OCI-LY3 (cell line): Measurements from ENCODE around the gene CITED2.

Experiments
- H2AFZ ChIP-seq: fragments of 200-600, 300-600 bp; shearing (Covaris generic); 2 replicates; pipeline ENCODE4 v1.6.0; 2014; ENCODE audit warnings: antibody characterized with exemption, low read depth, low read length
- H3K27ac ChIP-seq: fragments of 200-600, 300-600 bp; sonication (generic); 2 replicates; pipeline ENCODE4 v1.5.1; 2014; ENCODE audit warnings: mild to moderate bottlenecking, low read length, moderate library complexity, mixed read lengths
- H3K27me3 ChIP-seq: fragments of 200-600, 300-600 bp; sonication (generic); 2 replicates; pipeline ENCODE4 v1.6.1; 2014; ENCODE audit warnings: low read depth, low read length, mixed read lengths
- H3K36me3 ChIP-seq: fragments of 200-600, 300-600 bp; sonication (generic); replicated peaks from 2 replicates; pipeline ENCODE3; 2014; ENCODE audit warnings: low read depth, low read length, mixed read lengths
- H3K4me1 ChIP-seq: fragments of 300-600, 200-600 bp; sonication (generic); 2 replicates; pipeline ENCODE4 v1.6.1; 2014; ENCODE audit warnings: low read length, mixed read lengths
- H3K4me2 ChIP-seq: fragments of 200-600, 300-600 bp; sonication (generic); 2 replicates; pipeline ENCODE4 v1.6.1; 2014; ENCODE audit warnings: low read length, mixed read lengths
- H3K4me3 ChIP-seq: fragments of 300-600, 200-600 bp; sonication (generic); 2 replicates; pipeline ENCODE4 v1.5.1; 2014; ENCODE audit warnings: antibody characterized with exemption, mild to moderate bottlenecking, low read length, moderate library complexity
- H3K79me2 ChIP-seq: fragments of 300-600, 200-600 bp; shearing (Covaris generic); 2 replicates; pipeline ENCODE4 v1.6.1; 2014; ENCODE audit warnings: mild to moderate bottlenecking, low read length, mixed read lengths
- H3K9ac ChIP-seq: fragments of 300-600, 200-600 bp; shearing (Covaris generic); 2 replicates; pipeline ENCODE4 v1.6.0; 2014; ENCODE audit warnings: mild to moderate bottlenecking, low read length, moderate library complexity
- H3K9me3 ChIP-seq: fragments of 200-600, 300-600 bp; shearing (Covaris generic); 2 replicates; pipeline ENCODE4 v1.6.1; 2014; ENCODE audit warnings: low read length, mixed read lengths; ENCODE audit not compliant: insufficient read depth
- H4K20me1 ChIP-seq: fragments of 200-600, 300-600 bp; sonication (generic); 2 replicates; pipeline ENCODE4 v1.6.1; 2016; ENCODE audit warnings: low read length, mixed read lengths; ENCODE audit not compliant: insufficient read depth
- EZH2phosphoT487 ChIP-seq: fragments of 200-600 bp; shearing (Covaris generic); IDR thresholded peaks from 2 replicates; pipeline ENCODE4 v1.6.1; 2018; ENCODE audit warnings: antibody characterized with exemption, mixed run types, low read depth
- TF ChIP-seq, protein P1 (sequence below): fragments of 200-600, 300-600 bp; sonication (generic); IDR thresholded peaks from 2 replicates; pipeline ENCODE4 v1.5.1; 2014; ENCODE audit warnings: antibody characterized with exemption, low read length, low read depth

Gene CITED2, protein sequence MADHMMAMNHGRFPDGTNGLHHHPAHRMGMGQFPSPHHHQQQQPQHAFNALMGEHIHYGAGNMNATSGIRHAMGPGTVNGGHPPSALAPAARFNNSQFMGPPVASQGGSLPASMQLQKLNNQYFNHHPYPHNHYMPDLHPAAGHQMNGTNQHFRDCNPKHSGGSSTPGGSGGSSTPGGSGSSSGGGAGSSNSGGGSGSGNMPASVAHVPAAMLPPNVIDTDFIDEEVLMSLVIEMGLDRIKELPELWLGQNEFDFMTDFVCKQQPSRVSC

GRCh38 chr6:139374357-139375225, at the start of gene CITED2:
Gene CITED2 (minus strand): TSS chr6:139374648. CDS start chr6:139373944, 704 bp downstream.
- peaks cover 14% of the 10 kb centered on the region for H3K4me1 ChIP-seq
- peak within 1 kb of the TSS; percentile 97 for H3K4me2 ChIP-seq
- no peaks in the 10 kb centered on the region for H3K9me3 ChIP-seq
- TF ChIP-seq EZH2phosphoT487, result no peak
- TF ChIP-seq, protein P1, sequence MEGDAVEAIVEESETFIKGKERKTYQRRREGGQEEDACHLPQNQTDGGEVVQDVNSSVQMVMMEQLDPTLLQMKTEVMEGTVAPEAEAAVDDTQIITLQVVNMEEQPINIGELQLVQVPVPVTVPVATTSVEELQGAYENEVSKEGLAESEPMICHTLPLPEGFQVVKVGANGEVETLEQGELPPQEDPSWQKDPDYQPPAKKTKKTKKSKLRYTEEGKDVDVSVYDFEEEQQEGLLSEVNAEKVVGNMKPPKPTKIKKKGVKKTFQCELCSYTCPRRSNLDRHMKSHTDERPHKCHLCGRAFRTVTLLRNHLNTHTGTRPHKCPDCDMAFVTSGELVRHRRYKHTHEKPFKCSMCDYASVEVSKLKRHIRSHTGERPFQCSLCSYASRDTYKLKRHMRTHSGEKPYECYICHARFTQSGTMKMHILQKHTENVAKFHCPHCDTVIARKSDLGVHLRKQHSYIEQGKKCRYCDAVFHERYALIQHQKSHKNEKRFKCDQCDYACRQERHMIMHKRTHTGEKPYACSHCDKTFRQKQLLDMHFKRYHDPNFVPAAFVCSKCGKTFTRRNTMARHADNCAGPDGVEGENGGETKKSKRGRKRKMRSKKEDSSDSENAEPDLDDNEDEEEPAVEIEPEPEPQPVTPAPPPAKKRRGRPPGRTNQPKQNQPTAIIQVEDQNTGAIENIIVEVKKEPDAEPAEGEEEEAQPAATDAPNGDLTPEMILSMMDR, result no peak
- H3K36me3 ChIP-seq, result peaks cover 11% of the 10 kb centered on the region
- H3K4me3 ChIP-seq, result peak within 1 kb of the TSS; percentile 99
- H4K20me1 ChIP-seq, result no peaks in the 10 kb centered on the region; the same call in 1 of the 2 replicates
- no peaks in the 10 kb centered on the region for H3K27me3 ChIP-seq
- peaks cover 28% of the 10 kb centered on the region for H3K79me2 ChIP-seq
- H3K9ac ChIP-seq, result peak within 1 kb of the TSS; percentile 98
- H3K27ac ChIP-seq, result peak within 1 kb of the TSS; percentile 98
- peak within 1 kb of the TSS; percentile 97 for H2AFZ ChIP-seq

GRCh38 chr6:139423037-139423703, 48.7 kb upstream of the CITED2 start:
- Histone ChIP-seq H3K9ac (no peak overlapping the region), H3K36me3 (no peaks in the 10 kb centered on the region), H3K27ac (no peak overlapping the region), H3K79me2 (no peaks in the 10 kb centered on the region), H3K4me1 (peaks cover 4% of the 10 kb centered on the region), H3K27me3 (no peaks in the 10 kb centered on the region), H4K20me1 (no peaks in the 10 kb centered on the region), H3K9me3 (no peaks in the 10 kb centered on the region), H2AFZ (no peak overlapping the region), H3K4me3 (no peak overlapping the region), H3K4me2 (no peak overlapping the region)
- TF ChIP-seq, protein P1, result no peak
- no peak for TF ChIP-seq EZH2phosphoT487

GRCh38 chr6:139422105-139423036, 47.9 kb upstream of the CITED2 start:
- Histone ChIP-seq H3K79me2 (no peaks in the 10 kb centered on the region), H3K4me3 (no peak overlapping the region), H3K4me2 (no peak overlapping the region), H3K36me3 (no peaks in the 10 kb centered on the region), H2AFZ (no peak overlapping the region), H3K27ac (no peak overlapping the region), H3K4me1 (peaks cover 4% of the 10 kb centered on the region), H3K9me3 (no peaks in the 10 kb centered on the region), H3K27me3 (no peaks in the 10 kb centered on the region), H3K9ac (no peak overlapping the region), H4K20me1 (no peaks in the 10 kb centered on the region)
- no peak for TF ChIP-seq EZH2phosphoT487
- TF ChIP-seq, protein P1, result no peak
